Endometrium (tissue), 2 donors: ENCODE data around the gene ADPRM.
"Not testable (repeated sequence)": the region's sequence is repeated elsewhere in the genome, so short reads cannot be mapped to it uniquely, and the experiment has no call there.

ENCODE experiments used
- FAIRE-seq: peaks from 2 replicates; lab custom pipeline; 2012; peaks lifted over from hg19 to GRCh38; lab: Jason Lieb, UNC
- donor health status: control.
- donor health status: control.

The ADPRM gene

DNA sequence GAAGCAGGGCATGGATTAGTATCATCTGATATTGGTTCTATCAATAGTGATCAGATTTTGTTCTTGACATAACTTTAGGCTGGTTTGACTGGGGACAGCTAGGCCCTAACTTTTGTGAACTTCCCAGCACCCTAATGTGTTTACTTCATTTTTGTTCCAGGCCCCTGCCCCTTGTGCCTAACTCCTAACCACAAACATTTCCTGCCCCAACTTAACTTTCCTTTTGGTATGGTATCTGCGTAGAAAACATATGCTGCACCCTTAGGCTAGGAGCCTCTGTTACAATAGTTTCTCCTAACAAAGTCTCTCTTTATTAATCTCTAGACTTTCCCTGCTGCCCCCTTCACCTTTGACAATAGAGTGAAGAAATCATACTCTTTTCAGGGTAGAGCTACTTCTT is 2.5 kb downstream of the ADPRM start:
- no peak for FAIRE-seq

- no peak for FAIRE-seq
These were observed 5.2 kb downstream of the ADPRM start for GRCh38 chr17:10702574-10702973.

DNA sequence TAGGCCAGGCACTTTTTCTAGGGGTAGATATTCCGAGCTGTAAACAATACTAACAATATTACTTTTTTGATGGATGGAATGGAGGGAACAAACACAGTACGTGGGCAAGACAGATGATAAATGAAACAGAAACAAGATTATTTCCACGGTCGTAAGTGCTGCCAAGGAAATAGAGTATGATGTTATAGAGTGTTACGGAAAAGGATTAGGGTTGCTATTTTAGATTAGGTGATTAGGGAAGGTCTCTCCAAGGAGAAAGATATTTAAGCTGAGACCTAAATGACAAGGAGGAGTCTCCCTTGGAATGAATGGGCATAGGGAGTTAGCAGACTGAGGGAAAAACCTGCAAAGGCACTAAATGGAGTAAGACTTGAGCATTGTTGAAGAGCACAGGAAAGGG is 8.3 kb downstream of the ADPRM start:
- no peak for FAIRE-seq

- no peak for FAIRE-seq
These were observed 15.9 kb downstream of the ADPRM start for GRCh38 chr17:10713318-10713717.

DNA sequence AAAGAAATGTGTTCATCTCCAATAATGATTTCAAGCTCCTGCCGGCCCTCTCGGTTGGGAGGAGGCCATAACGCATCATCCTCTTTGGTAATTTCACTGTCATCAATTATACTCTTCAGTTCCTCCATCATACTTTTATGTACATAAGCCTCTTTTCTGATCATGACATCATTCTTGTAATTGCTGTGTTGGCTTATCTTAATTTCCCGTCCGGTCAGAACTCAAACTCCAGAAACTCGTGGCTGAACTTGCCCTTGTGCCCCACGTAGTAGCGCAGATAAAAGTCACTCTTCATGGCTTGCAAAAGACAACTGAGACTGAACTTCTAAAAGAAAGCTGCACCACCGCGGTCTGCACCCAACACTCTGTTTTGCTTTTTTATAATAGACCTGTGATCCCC is 18.8 kb downstream of the ADPRM start:
- FAIRE-seq, result no peak

GRCh38 chr17:10718547-10718946 is 21.2 kb downstream of the ADPRM start:
- FAIRE-seq, result no peak

GRCh38 chr17:10724546-10725195 is 27.3 kb downstream of the ADPRM start:
- no peak for FAIRE-seq

DNA sequence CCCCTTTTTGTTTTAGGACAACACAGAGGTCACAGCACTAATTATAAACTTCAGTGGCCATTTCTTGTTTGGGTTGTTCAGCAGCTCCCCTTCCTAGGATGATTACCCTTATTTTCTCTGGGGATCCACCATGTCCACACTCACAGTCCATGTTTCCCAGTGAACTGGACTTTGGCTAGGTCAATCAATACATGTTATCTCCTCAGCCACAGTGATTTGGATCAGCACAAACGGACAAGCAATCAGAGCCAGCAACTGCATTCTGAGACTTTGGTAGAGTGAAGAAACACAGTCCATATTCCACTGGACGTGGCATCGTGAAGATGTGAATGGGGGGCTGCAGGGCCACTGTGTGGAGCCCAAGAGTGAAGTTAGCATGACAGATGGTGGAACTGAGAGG is 27.9 kb downstream of the ADPRM start:
- FAIRE-seq, result no peak

- FAIRE-seq, result no peak
These were observed 28.8 kb downstream of the ADPRM start for GRCh38 chr17:10726196-10726595.

- no peak for FAIRE-seq
These were observed 29.8 kb downstream of the ADPRM start for GRCh38 chr17:10727192-10727591.

GRCh38 chr17:10728331-10728892 is 31.0 kb downstream of the ADPRM start:
- no peak for FAIRE-seq

- FAIRE-seq, result no peak
These were observed 32.2 kb downstream of the ADPRM start, which contains the start of gene TMEM220 for GRCh38 chr17:10729334-10730193. Gene TMEM220 (minus strand): TSS chr17:10730023. CDS start chr17:10729851, 172 bp downstream.

DNA sequence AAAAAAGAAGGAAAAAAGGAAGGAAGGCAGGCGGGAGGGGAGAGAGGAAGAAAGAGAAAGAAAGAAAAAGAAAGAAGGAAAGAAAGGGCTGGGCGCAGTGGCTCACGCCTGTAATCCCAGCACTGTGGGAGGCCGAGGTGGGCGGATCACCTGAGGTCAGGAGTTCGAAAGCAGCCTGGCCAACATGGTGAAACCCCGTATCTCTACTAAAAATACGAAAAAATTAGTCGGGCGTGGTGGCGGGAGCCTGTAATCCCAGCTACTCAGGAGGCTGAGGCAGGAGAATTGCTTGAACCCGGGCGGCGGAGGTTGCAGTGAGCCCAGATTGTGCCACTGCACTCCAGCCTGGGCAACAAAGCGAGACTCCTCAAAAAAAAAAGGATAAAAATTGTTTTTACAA is 32.9 kb downstream of the ADPRM start:
- FAIRE-seq, result not testable (repeated sequence)

- FAIRE-seq, result no peak
These were observed 34.0 kb downstream of the ADPRM start for GRCh38 chr17:10731408-10731879.

DNA sequence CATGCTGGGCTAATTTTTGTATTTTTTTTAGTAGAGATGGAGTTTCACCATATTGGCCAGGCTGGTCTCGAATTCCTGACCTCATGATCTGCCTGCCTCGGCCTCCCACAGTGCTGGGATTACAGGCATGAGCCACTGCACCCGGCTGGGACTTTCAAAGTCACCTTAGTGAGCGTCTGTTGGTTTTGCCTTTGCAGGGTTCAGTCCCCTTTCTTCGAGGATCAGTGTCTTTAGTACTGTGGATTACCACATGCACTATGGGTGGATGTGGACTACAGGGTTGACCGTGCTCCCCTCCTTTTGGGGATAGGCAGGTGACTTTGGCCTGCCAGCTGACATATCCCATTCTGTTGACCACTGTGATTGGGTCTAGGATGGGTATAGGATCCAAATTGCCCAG is 34.7 kb downstream of the ADPRM start:
- FAIRE-seq, result not testable (repeated sequence)

DNA sequence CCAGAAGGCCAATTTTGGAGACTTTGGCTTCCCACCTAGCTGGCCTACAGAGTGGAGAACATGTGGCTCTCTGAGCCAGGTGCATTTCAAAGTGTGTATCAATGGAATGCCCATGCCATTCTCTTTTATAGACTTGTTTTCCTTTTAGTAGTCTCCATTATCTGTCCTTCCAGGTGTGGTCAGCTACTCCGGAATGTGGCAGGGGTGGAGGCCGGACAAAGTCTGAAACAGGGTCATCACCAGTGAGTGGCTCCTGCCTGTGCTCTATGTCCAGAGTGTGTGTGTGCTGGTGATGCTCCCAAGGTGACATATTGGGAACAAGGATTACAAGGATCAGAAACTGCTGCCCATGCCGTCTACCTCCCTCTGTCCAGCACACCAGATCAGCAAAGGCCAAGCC is 36.3 kb downstream of the ADPRM start:
- no peak for FAIRE-seq

DNA sequence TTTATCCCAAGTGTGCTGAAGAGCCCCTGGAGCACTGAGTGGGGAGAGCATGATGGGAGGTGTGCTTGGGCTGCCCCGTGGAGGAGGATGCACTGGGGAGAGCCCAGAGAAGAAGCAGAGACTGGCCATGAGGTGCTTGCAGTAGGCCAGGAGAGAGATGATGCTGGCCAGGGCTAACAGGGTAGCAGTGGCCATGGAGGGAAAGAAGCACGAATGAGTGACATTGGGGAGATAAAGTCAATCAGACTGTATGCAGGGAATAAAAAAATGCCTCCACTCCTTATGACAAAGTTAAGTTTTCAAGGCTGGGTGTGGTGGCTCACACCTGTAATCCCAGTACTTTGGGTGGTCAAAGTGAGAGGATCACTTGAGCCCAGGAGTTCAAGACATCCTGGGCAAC is 37.9 kb downstream of the ADPRM start:
- no peak for FAIRE-seq

DNA sequence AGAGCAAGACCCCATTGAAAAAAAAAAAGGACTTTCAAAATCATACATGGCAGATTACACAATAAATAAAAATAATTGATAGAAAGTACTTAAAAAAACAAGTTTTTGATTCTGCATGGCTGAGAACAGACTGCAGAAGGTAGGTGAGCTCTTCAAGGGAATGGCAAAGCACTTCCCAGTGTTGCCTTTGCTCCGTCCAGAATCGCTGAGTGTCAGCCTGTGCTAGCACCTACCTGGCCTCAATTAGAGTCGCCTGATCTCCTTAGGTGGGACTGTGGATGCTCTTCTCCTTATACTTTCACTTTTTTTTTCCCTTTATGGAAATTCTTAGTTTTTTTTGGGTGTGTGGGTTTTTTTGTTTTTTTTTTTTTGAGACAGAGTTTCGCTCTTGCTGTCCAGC is 38.4 kb downstream of the ADPRM start:
- FAIRE-seq, result no peak

DNA sequence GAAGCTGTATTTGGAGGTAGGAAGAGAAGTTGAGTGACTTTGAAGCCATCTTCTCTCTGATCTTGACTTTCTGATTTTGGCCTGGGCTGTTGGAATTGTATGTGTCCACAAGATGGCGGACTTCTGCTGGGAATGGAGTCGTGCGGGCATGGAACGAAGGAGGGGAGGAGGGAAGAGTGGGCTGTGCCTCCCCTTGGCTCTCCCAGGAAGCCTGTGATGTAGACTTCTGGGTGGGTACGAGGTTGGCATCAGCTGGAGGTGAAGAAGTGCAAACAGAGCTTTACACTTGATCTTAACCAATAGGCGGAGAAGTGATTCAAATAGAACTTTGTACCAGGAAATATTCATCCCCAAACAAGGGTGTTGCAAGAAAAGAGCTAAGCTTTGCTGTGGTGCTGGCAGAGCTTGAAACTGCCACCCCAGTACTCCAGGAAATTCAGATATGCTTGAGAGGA is 39.8 kb downstream of the ADPRM start:
- peak; percentile 35 for FAIRE-seq

GRCh38 chr17:10737736-10738135 is 40.3 kb downstream of the ADPRM start:
- no peak for FAIRE-seq

- FAIRE-seq, result no peak
These were observed 41.3 kb downstream of the ADPRM start for GRCh38 chr17:10738521-10739258.

- FAIRE-seq, result no peak
These were observed 42.0 kb downstream of the ADPRM start for GRCh38 chr17:10739386-10739785.
